ENCODE results near the gene COL4A1.

Gene COL4A1

GRCh38 chr13:110138700-110139036 is 168.3 kb downstream of the COL4A1 start:
- Histone ChIP-seq H3K4me3 (ENCODE audit: low read length in 2 of 2) (peak overlapping the region; percentile 75 to 79), H3K36me3 (ENCODE audit: control insufficient read depth in 2 of 2, insufficient read depth in 2 of 2, low read length in 2 of 2) (no peaks in the 10 kb centered on the region), H3K4me1 (ENCODE audit: control insufficient read depth, insufficient read depth, low read length) (peaks cover 27% of the 10 kb centered on the region), H3K9me3 (ENCODE audit: control insufficient read depth in 2 of 2, low read length in 2 of 2) (no peaks in the 10 kb centered on the region), H3K27me3 (ENCODE audit: control insufficient read depth in 1 of 2, insufficient read depth in 2 of 2, low read length in 2 of 2) (no peaks in the 10 kb centered on the region), H3K27ac (ENCODE audit: low read length) (no peak overlapping the region), H3K9ac (ENCODE audit: low read length in 2 of 2) (peak overlapping the region; percentile 43)

- Histone ChIP-seq H3K9me3 (ENCODE audit: control insufficient read depth in 2 of 2, low read length in 2 of 2) (no peaks in the 10 kb centered on the region), H3K36me3 (ENCODE audit: control insufficient read depth in 2 of 2, insufficient read depth in 2 of 2, low read length in 2 of 2) (no peaks in the 10 kb centered on the region), H3K27ac (ENCODE audit: low read length) (peak overlapping the region; percentile 24), H3K4me1 (ENCODE audit: control insufficient read depth, insufficient read depth, low read length) (peaks cover 27% of the 10 kb centered on the region), H3K4me3 (ENCODE audit: low read length in 2 of 2) (peak overlapping the region; percentile 75 to 79), H3K9ac (ENCODE audit: low read length in 2 of 2) (peak overlapping the region; percentile 43 to 58), H3K27me3 (ENCODE audit: control insufficient read depth in 1 of 2, insufficient read depth in 2 of 2, low read length in 2 of 2) (no peaks in the 10 kb centered on the region)
Measured at GRCh38 chr13:110138010-110138699, 168.8 kb downstream of the COL4A1 start.

DNA sequence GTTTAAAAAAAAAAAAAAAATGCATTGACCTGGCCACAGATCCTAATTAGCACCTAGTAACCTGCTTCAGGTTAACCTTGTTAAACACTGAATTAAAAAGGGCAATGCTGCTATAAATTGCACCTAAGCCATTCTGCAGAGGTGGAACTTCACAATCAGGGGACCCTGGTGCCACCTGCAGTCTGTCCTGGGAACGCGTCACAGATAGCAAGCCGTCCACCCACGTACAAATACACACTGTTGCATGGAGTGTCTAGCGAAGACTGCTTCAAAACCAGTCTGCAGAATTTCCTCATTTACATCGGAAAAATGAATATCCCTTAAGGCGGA is 169.3 kb downstream of the COL4A1 start:
- Histone ChIP-seq H3K4me1 (ENCODE audit: control insufficient read depth, insufficient read depth, low read length) (peaks cover 27% of the 10 kb centered on the region), H3K27ac (ENCODE audit: low read length) (peak overlapping the region; percentile 24), H3K36me3 (ENCODE audit: control insufficient read depth in 2 of 2, insufficient read depth in 2 of 2, low read length in 2 of 2) (no peaks in the 10 kb centered on the region), H3K4me3 (ENCODE audit: low read length in 2 of 2) (peak overlapping the region; percentile 75 to 79), H3K9me3 (ENCODE audit: control insufficient read depth in 2 of 2, low read length in 2 of 2) (no peaks in the 10 kb centered on the region), H3K9ac (ENCODE audit: low read length in 2 of 2) (peak overlapping the region; percentile 25 to 58), H3K27me3 (ENCODE audit: control insufficient read depth in 1 of 2, insufficient read depth in 2 of 2, low read length in 2 of 2) (no peaks in the 10 kb centered on the region)

DNA sequence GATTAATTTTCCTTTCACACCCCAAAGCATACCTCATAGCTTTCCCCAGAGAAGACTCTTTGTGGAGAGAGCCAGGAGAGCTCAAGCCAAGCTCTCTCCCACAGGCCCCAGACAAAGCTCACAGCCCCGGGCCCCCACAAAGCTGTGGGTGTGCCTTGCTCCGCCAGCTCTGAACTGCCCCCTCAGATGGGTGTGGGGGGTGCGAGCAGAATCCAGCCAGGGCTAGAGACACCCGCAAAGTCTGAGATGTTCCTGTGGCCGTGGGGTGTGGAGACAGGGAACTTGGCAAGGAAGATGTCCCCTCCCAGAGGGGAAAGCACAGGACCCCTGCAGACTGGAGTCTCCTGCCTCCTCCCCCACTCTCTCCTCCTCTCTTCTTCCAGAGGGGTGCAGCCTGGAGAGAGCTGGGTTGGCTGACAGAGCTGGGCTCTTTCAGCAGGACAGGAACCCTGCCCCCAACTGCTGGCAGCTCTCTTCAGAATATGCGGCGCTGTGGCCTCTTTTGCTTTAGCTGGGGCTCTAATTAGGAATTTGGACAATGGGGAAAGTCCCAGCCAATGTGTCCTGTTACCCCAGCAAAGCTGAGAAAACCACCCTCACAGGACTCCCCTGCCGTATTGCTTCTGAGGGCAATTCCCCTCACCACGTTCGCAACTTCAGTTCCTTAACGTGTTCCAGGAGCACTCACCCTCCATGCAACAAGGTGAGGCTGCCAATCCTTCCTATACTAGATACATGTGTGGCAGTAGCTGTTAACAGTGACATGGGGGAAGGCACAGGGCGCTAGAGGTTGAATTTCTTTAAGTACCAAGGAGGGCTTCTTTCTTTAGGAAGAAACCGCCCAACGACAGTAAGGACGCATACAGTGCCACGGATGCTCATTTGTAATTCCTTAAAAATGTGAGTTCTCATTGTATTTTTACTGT is 170.0 kb downstream of the COL4A1 start:
- no peak overlapping the region for H3K27ac ChIP-seq (ENCODE audit: low read length)
- H3K9me3 ChIP-seq (ENCODE audit: control insufficient read depth in 2 of 2, low read length in 2 of 2) = no peaks in the 10 kb centered on the region
- H3K36me3 ChIP-seq (ENCODE audit: control insufficient read depth in 2 of 2, insufficient read depth in 2 of 2, low read length in 2 of 2) = no peaks in the 10 kb centered on the region
- no peaks in the 10 kb centered on the region for H3K27me3 ChIP-seq (ENCODE audit: control insufficient read depth in 1 of 2, insufficient read depth in 2 of 2, low read length in 2 of 2)
- peaks cover 27% of the 10 kb centered on the region for H3K4me1 ChIP-seq (ENCODE audit: control insufficient read depth, insufficient read depth, low read length)
- peak overlapping the region; percentile 75 to 79 for H3K4me3 ChIP-seq (ENCODE audit: low read length in 2 of 2)
- no peak overlapping the region for H3K9ac ChIP-seq (ENCODE audit: low read length in 2 of 2)

DNA sequence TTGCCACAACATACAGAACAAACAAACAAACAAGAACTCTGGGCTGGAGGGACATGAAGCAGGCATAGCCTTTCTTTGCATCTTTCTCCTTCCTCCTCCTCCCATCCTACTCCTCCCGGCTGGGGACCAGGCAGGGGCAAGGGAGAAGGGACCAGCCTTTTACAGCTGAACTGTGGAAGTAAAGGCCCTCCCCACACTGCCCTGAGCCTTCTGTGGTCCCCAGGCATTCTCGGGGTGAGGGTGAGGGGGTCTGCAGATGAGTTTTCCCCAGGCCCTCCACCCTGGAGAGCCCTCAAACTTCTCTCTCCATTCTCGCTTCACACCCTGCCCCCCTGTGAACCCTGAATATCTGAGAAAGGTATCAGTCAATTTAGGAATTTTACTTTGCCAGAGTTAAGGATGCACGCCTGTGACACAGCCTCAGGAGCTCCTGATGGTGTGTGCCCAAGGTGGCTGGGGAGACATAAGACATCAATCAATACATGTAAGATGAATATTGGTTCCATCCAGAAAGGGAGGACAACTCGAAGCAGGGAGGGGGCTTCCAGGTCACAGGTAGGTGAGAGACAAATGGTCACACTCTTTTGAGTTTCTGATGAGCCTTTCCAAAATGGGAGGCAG is 170.9 kb downstream of the COL4A1 start:
- Histone ChIP-seq H3K4me3 (ENCODE audit: low read length in 2 of 2) (no peak overlapping the region), H3K4me1 (ENCODE audit: control insufficient read depth, insufficient read depth, low read length) (peaks cover 27% of the 10 kb centered on the region), H3K27ac (ENCODE audit: low read length) (no peak overlapping the region), H3K9ac (ENCODE audit: low read length in 2 of 2) (no peak overlapping the region), H3K36me3 (ENCODE audit: control insufficient read depth in 2 of 2, insufficient read depth in 2 of 2, low read length in 2 of 2) (no peaks in the 10 kb centered on the region), H3K9me3 (ENCODE audit: control insufficient read depth in 2 of 2, low read length in 2 of 2) (no peaks in the 10 kb centered on the region), H3K27me3 (ENCODE audit: control insufficient read depth in 1 of 2, insufficient read depth in 2 of 2, low read length in 2 of 2) (no peaks in the 10 kb centered on the region)

DNA sequence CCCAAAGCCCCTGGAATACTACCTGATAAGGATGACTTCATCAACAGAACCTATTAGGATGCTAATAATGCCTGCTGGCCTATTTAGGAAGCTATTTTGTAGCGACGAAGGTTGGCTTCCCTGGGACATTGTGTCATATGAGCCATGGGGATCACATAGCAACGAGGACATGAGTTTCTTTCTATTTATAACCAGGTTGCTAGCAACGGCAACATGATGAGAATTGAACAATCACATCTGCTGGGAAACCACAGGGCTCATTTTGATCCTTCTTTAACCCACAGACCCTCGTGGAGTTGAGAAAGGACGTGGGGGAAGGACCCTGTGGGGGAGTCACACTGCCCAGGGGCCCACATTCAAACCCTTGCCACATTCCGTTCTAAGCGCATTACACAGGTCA is 172.2 kb downstream of the COL4A1 start:
- Histone ChIP-seq H3K9me3 (ENCODE audit: control insufficient read depth in 2 of 2, low read length in 2 of 2) (no peaks in the 10 kb centered on the region), H3K36me3 (ENCODE audit: control insufficient read depth in 2 of 2, insufficient read depth in 2 of 2, low read length in 2 of 2) (no peaks in the 10 kb centered on the region), H3K4me1 (ENCODE audit: control insufficient read depth, insufficient read depth, low read length) (peaks cover 27% of the 10 kb centered on the region), H3K9ac (ENCODE audit: low read length in 2 of 2) (peak overlapping the region in 1 of 2 donors; percentile 29), H3K27ac (ENCODE audit: low read length) (no peak overlapping the region), H3K27me3 (ENCODE audit: control insufficient read depth in 1 of 2, insufficient read depth in 2 of 2, low read length in 2 of 2) (no peaks in the 10 kb centered on the region), H3K4me3 (ENCODE audit: low read length in 2 of 2) (no peak overlapping the region)

DNA sequence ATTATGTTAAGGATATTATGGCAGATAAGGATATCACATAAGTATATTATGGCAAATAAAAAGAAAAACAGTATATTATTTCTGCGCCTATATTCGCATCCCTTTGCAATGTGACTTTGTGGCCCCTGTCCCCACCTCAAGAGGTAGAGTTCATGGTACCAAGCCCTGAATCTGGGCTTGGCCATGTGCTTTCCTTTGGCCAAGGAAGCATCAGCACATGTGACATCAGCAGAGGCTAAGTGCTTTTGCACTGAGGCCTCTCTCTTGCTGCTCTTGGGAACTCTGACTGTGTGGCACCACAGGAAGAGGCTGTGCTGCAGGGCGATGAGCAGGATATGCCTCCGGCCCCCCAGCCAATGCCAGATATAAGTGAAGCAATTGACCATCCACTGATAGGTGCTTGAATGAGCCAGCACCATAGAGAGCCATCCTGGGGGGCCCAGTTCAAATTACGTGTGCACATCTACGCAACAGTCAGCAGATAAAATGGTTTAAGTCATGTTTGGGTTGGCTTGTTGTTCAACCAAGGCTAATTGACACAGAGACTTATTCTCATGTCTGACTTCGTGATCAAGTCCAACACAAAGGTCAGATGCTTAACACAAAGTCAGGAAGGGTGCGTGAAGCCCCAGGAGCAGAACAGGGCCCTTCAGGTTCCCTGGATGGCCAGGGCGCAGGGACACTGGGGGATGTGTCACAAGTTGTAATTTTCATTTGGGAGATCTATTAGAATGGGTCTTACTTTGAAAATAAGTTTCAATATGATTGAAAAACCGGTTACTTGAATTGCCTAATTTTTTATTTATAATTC is 173.3 kb downstream of the COL4A1 start:
- no peak overlapping the region for H3K27ac ChIP-seq (ENCODE audit: low read length)
- H3K4me1 ChIP-seq (ENCODE audit: control insufficient read depth, insufficient read depth, low read length) = peaks cover 25% of the 10 kb centered on the region
- no peaks in the 10 kb centered on the region for H3K9me3 ChIP-seq (ENCODE audit: control insufficient read depth in 2 of 2, low read length in 2 of 2)
- no peak overlapping the region for H3K4me3 ChIP-seq (ENCODE audit: low read length in 2 of 2)
- no peaks in the 10 kb centered on the region for H3K36me3 ChIP-seq (ENCODE audit: control insufficient read depth in 2 of 2, insufficient read depth in 2 of 2, low read length in 2 of 2)
- no peaks in the 10 kb centered on the region for H3K27me3 ChIP-seq (ENCODE audit: control insufficient read depth in 1 of 2, insufficient read depth in 2 of 2, low read length in 2 of 2)
- H3K9ac ChIP-seq (ENCODE audit: low read length in 2 of 2) = no peak overlapping the region

GRCh38 chr13:110132225-110132982 is 174.6 kb downstream of the COL4A1 start:
- H3K4me3 ChIP-seq (ENCODE audit: low read length in 2 of 2) = no peak overlapping the region

GRCh38 chr13:110131424-110131823 is 175.5 kb downstream of the COL4A1 start:
- H3K4me3 ChIP-seq (ENCODE audit: low read length in 2 of 2) = no peak overlapping the region
- no peaks in the 10 kb centered on the region for H3K36me3 ChIP-seq (ENCODE audit: control insufficient read depth in 2 of 2, insufficient read depth in 2 of 2, low read length in 2 of 2)
- no peaks in the 10 kb centered on the region for H3K9me3 ChIP-seq (ENCODE audit: control insufficient read depth in 2 of 2, low read length in 2 of 2)
- H3K27ac ChIP-seq (ENCODE audit: low read length) = no peak overlapping the region
- no peaks in the 10 kb centered on the region for H3K27me3 ChIP-seq (ENCODE audit: control insufficient read depth in 1 of 2, insufficient read depth in 2 of 2, low read length in 2 of 2)
- H3K9ac ChIP-seq (ENCODE audit: low read length in 2 of 2) = no peak overlapping the region
- H3K4me1 ChIP-seq (ENCODE audit: control insufficient read depth, insufficient read depth, low read length) = peaks cover 19% of the 10 kb centered on the region

More at GRCh38 chr13:110132225-110132982, 174.6 kb downstream of the COL4A1 start:
- no peaks in the 10 kb centered on the region for H3K9me3 ChIP-seq (ENCODE audit: control insufficient read depth in 2 of 2, low read length in 2 of 2)
- peaks cover 17% of the 10 kb centered on the region for H3K4me1 ChIP-seq (ENCODE audit: control insufficient read depth, insufficient read depth, low read length)
- no peak overlapping the region for H3K9ac ChIP-seq (ENCODE audit: low read length in 2 of 2)
- no peaks in the 10 kb centered on the region for H3K27me3 ChIP-seq (ENCODE audit: control insufficient read depth in 1 of 2, insufficient read depth in 2 of 2, low read length in 2 of 2)
- H3K36me3 ChIP-seq (ENCODE audit: control insufficient read depth in 2 of 2, insufficient read depth in 2 of 2, low read length in 2 of 2) = no peaks in the 10 kb centered on the region
- no peak overlapping the region for H3K27ac ChIP-seq (ENCODE audit: low read length)

- H3K9ac ChIP-seq (ENCODE audit: low read length in 2 of 2) = no peak overlapping the region
- no peak overlapping the region for H3K4me3 ChIP-seq (ENCODE audit: low read length in 2 of 2)
- no peak overlapping the region for H3K27ac ChIP-seq (ENCODE audit: low read length)
- H3K9me3 ChIP-seq (ENCODE audit: control insufficient read depth in 2 of 2, low read length in 2 of 2) = no peaks in the 10 kb centered on the region
- H3K27me3 ChIP-seq (ENCODE audit: control insufficient read depth in 1 of 2, insufficient read depth in 2 of 2, low read length in 2 of 2) = no peaks in the 10 kb centered on the region
- H3K36me3 ChIP-seq (ENCODE audit: control insufficient read depth in 2 of 2, insufficient read depth in 2 of 2, low read length in 2 of 2) = no peaks in the 10 kb centered on the region
- H3K4me1 ChIP-seq (ENCODE audit: control insufficient read depth, insufficient read depth, low read length) = peaks cover 26% of the 10 kb centered on the region
Measured at GRCh38 chr13:110130431-110130830, 176.5 kb downstream of the COL4A1 start.
